Heart left ventricle (tissue), 16 donors: ENCODE data around the gene TM4SF5. TPM values are rescaled to one million over a fixed set of nuclear protein-coding genes. Genes with fewer than 3 reads are reported as not detected.

Experiments
- ATAC-seq, 4 donors: fragments of 200-7000 bp; cut with Tn5 transposase; one replicate each; pipeline ENCODE4 v1.9.1; 2020 to 2022; ENCODE audit warnings: moderate library complexity in 4 of 4, mild to moderate bottlenecking in 3 of 4, moderate number of reproducible peaks in 1 of 4
- DNase-seq, 5 donors: peaks; one replicate each; pipeline ENCODE4 v3.0.0-alpha.2; 2020
- H3K27ac ChIP-seq, 12 donors: fragments of 200-600 bp; sonication (generic) in 4 of 12; one replicate each; pipeline versions ENCODE4 v1.5.0 to v1.8.0; 2016 to 2022; ENCODE audit warnings: mild to moderate bottlenecking in 2 of 12
- H3K27me3 ChIP-seq, 9 donors: fragments of 200-600 bp; sonication (generic) in 2 of 9; one replicate each; pipeline versions ENCODE4 v1.5.1 to v1.8.0; 2016 to 2022; ENCODE audit warnings: mild to moderate bottlenecking in 3 of 9
- H3K36me3 ChIP-seq, 9 donors: fragments of 200-600 bp; sonication (generic) in 2 of 9; one replicate each; pipeline versions ENCODE4 v1.5.0 to v1.8.0; 2018 to 2022; ENCODE audit warnings: mild to moderate bottlenecking in 2 of 9
- H3K4me1 ChIP-seq, 12 donors: fragments of 200-600 bp; sonication (generic) in 4 of 12; one replicate each; pipeline versions ENCODE4 v1.5.0 to v1.8.0; 2016 to 2022; ENCODE audit warnings: mild to moderate bottlenecking in 3 of 12
- H3K4me3 ChIP-seq, 12 donors: fragments of 200-600 bp; sonication (generic) in 4 of 12; one replicate each; pipeline versions ENCODE4 v1.5.0 to v1.8.0; 2017 to 2022; ENCODE audit warnings: mild to moderate bottlenecking in 9 of 12, moderate library complexity in 4 of 12
- H3K9me3 ChIP-seq, 12 donors: fragments of 200-600 bp; sonication (generic) in 4 of 12; one replicate each; pipeline versions ENCODE4 v1.5.0 to v1.8.0; 2016 to 2022; ENCODE audit warnings: mild to moderate bottlenecking in 1 of 12
- CTCF ChIP-seq, 12 donors: fragments of 200-600 bp; sonication (generic) in 4 of 12; IDR thresholded peaks; one replicate each; pipeline versions ENCODE4 v1.5.0 to v1.8.0; 2018 to 2022; ENCODE audit warnings: antibody characterized with exemption in 12 of 12, mild to moderate bottlenecking in 5 of 12
- POLR2A ChIP-seq, 2 donors: fragments of 450-650 bp; IDR thresholded peaks; one replicate each; pipeline ENCODE4 v1.6.1; 2017; ENCODE audit warnings: antibody characterized with exemption in 2 of 2, mild to moderate bottlenecking in 2 of 2, moderate library complexity in 2 of 2
- WGBS, 4 donors: extraction: QIAGEN DNeasy Blood & Tissue Kit in 2 of 4; methylation state at CpG; one replicate each; pipeline versions ENCODE4 v1.1.5 to v1.1.7; 2013 to 2018; 5-methylcytosine and 5-hydroxymethylcytosine counted together
- intact Hi-C, 10 donors: fragments of 100-400 bp; cut with DNase I; formaldehyde crosslinking; loops; one replicate each; pipeline versions ENCODE4 v1.11.1 to v1.14.2; 2022
- polyA plus RNA-seq, 2 donors: library from polyadenylated mRNA; stranded (reverse); fragments of 200-250 nt; gene quantifications; one replicate each; pipeline ENCODE4 v1.2.3, GENCODE V29; 2013
- total RNA-seq, 9 donors: library from RNA; depleted of rRNA in 2 of 9; stranded (reverse); fragments of >200 nt in 2 of 9; fragmentation: NEBNext Ultra II Directional in 3 of 9; extraction: Animal tissue kit (Norgen Biotek cat#: 25700) in 3 of 9; gene quantifications; one replicate each; pipeline versions ENCODE4 v1.1.0 to v1.2.4, GENCODE V29; 2016 to 2023
- donor health status: ischemic (EF 13 %, LVEDD 7.1; RV severe dilation, severe dysfunction).
- donor health status: healthy with polysubstance abuse.
- donor health status: DM: no; HTN: yes; CAD: no.
- donor health status: DM: no; HTN: no; CAD: no.
- donor health status: ischemic (EF 25% LVEDD 6.9; RV normal size, moderate dysfunction).
- donor health status: ischemic (EF 25% LVEDD 5.7; RV mildly dilated, moderate dysfunction).
- donor health status: healthy.
- donor health status: DM: yes; HTN: yes; CAD: no.
- donor health status: ischemic (EF 35%, LVEDD 5.7; RV mildly dilated, moderate dysfunction).
- donor health status: nonischemic (EF 11% LVEDD 7.7; RV severe dilation, severe dysfunction).
- donor health status: DM: yes; HTN: yes; CAD: no.
- donor health status: PGD.
- donor health status: ischemic (EF 29% LVEDD 5.4; RV normal size, mild dysfunction).
- donor health status: nonischemic (EF 23%, LVEDD 6.1; RV moderate dilation, normal function).

Gene TM4SF5
- total and polyA plus RNA-seq, 11 donors, result not detected

GRCh38 chr17:4766723-4767122 lies 5.0 kb upstream of the TM4SF5 start:
- Histone ChIP-seq H3K36me3 (no peaks in the 10 kb centered on the region), H3K27ac (peak overlapping the region in 5 of 12 donors; percentile 25 to 93 (median 59)), H3K27me3 (peaks cover 0 to 2% (median 0%) of the 10 kb centered on the region in 9 donors), H3K4me3 (no peak overlapping the region), H3K4me1 (peaks cover 0 to 55% (median 0%) of the 10 kb centered on the region in 12 donors), H3K9me3 (no peaks in the 10 kb centered on the region)
- no peak for TF ChIP-seq CTCF (IDR thresholded peaks at IDR 0.05)
- TF ChIP-seq POLR2A (IDR thresholded peaks at IDR 0.05), result no peak
- ATAC-seq (peak in 3 of 4 donors; percentile 31 to 76 (median 44)), DNase-seq (no peak)
- 63 to 68% (median 66%) methylated on average over 9 of the region's 9 CpGs for WGBS, 4 donors
- intact Hi-C loops, result no loop called here

GRCh38 chr17:4768298-4768697 lies 3.4 kb upstream of the TM4SF5 start:
- peak in 1 of 4 donors; percentile 33 for ATAC-seq
- DNase-seq, result no peak
- Histone ChIP-seq H3K27ac (peak overlapping the region in 3 of 12 donors; percentile 20 to 93 (median 21)), H3K9me3 (no peaks in the 10 kb centered on the region), H3K36me3 (no peaks in the 10 kb centered on the region), H3K27me3 (peaks cover 0 to 13% (median 0%) of the 10 kb centered on the region in 9 donors), H3K4me1 (peaks cover 0 to 55% (median 0%) of the 10 kb centered on the region in 12 donors), H3K4me3 (no peak overlapping the region)
- 79 to 89% (median 83%) methylated on average over 6 of the region's 6 CpGs for WGBS, 4 donors
- intact Hi-C loops, result no loop called here
- TF ChIP-seq POLR2A (IDR thresholded peaks at IDR 0.05), result no peak
- TF ChIP-seq CTCF (IDR thresholded peaks at IDR 0.05), result no peak

GRCh38 chr17:4769628-4770027 lies 2.1 kb upstream of the TM4SF5 start:
- Histone ChIP-seq H3K4me1 (peaks cover 0 to 45% (median 0%) of the 10 kb centered on the region in 12 donors), H3K4me3 (no peak overlapping the region), H3K9me3 (no peaks in the 10 kb centered on the region), H3K27me3 (peaks cover 0 to 13% (median 0%) of the 10 kb centered on the region in 9 donors), H3K27ac (no peak overlapping the region), H3K36me3 (no peaks in the 10 kb centered on the region)
- intact Hi-C loops, result no loop called here
- 86 to 92% (median 90%) methylated on average over 2 of the region's 2 CpGs for WGBS, 4 donors
- DNase-seq (no peak), ATAC-seq (no peak)
- TF ChIP-seq POLR2A (IDR thresholded peaks at IDR 0.05) (no peak), CTCF (IDR thresholded peaks at IDR 0.05) (no peak)

- DNase-seq, result no peak
- no peaks in the 10 kb centered on the region for H3K36me3 ChIP-seq
- H3K27ac ChIP-seq, result no peak overlapping the region
- intact Hi-C loops, result no loop called here
- H3K4me3 ChIP-seq, result no peak overlapping the region
- H3K9me3 ChIP-seq, result no peaks in the 10 kb centered on the region
- peaks cover 0 to 26% (median 0%) of the 10 kb centered on the region in 12 donors for H3K4me1 ChIP-seq
- no peak for ATAC-seq
- TF ChIP-seq POLR2A (IDR thresholded peaks at IDR 0.05) (no peak), CTCF (IDR thresholded peaks at IDR 0.05) (no peak)
- WGBS, 4 donors, result 61 to 72% (median 66%) methylated on average over 9 to 10 of the region's 10 CpGs
- H3K27me3 ChIP-seq, result peaks cover 0 to 13% (median 0%) of the 10 kb centered on the region in 9 donors
These were observed 538 bp downstream of the TM4SF5 start for GRCh38 chr17:4772235-4772613.
